GM12864 (cell line): Measurements from ENCODE around the gene MARCHF9.

ENCODE experiments used
- DNase-seq: peaks from one replicate; pipeline ENCODE4 v3.0.0-alpha.2; 2011; ENCODE audit warnings: low read depth
- H3K4me3 ChIP-seq: 2 replicates; pipeline ENCODE4 v1.5.1; 2011; ENCODE audit warnings: mild to moderate bottlenecking, low read depth, low read length, control low read depth
- CTCF ChIP-seq: IDR thresholded peaks from 2 replicates; pipeline ENCODE4 v1.5.1; 2011; ENCODE audit warnings: low read depth, mild to moderate bottlenecking, moderate library complexity, low read length, control low read depth, inconsistent platforms; ENCODE audit errors: missing control alignments

The MARCHF9 gene

GRCh38 chr12:57765698-57766463 lies 11.0 kb downstream of the MARCHF9 start:
- DNase-seq: no peak
- H3K4me3 ChIP-seq: peak overlapping the region; percentile 11; the same call in 1 of the 2 replicates
- no peak for TF ChIP-seq CTCF

- DNase-seq: no peak
- no peak for TF ChIP-seq CTCF
- no peak within 1 kb of the TSS for H3K4me3 ChIP-seq
Observed at GRCh38 chr12:57766464-57767304, 11.8 kb downstream of the MARCHF9 start, which contains the start of gene CYP27B1. TSS of gene CYP27B1 (minus strand) at chr12:57767078. CDS start at chr12:57767041, 37 bp downstream.

GRCh38 chr12:57767305-57767698 lies 12.4 kb downstream of the MARCHF9 start:
- no peak for DNase-seq
- TF ChIP-seq CTCF: no peak
- no peak overlapping the region for H3K4me3 ChIP-seq

GRCh38 chr12:57767876-57768275 lies 13.0 kb downstream of the MARCHF9 start:
- TF ChIP-seq CTCF: no peak
- no peak for DNase-seq
- no peak overlapping the region for H3K4me3 ChIP-seq

GRCh38 chr12:57769594-57769993 lies 14.7 kb downstream of the MARCHF9 start:
- DNase-seq: no peak
- H3K4me3 ChIP-seq: no peak overlapping the region

GRCh38 chr12:57770734-57771133 lies 15.8 kb downstream of the MARCHF9 start:
- DNase-seq: no peak
- no peak overlapping the region; the same call in 1 of the 2 replicates for H3K4me3 ChIP-seq
- TF ChIP-seq CTCF: no peak

More at GRCh38 chr12:57769594-57769993, 14.7 kb downstream of the MARCHF9 start:
- no peak for TF ChIP-seq CTCF
